ENCODE measurements around the gene SCEL. TPM values are rescaled to one million over a fixed set of nuclear protein-coding genes. Genes with fewer than 3 reads are reported as not detected.

The SCEL gene
- total and polyA plus RNA-seq, 2 experiments from 2014 or later = not detected

GRCh38 chr13:77510156-77510555 lies 25.4 kb upstream of the SCEL start:
- Histone ChIP-seq H3K79me2 (replicated peaks; ENCODE audit: insufficient read depth) (no peaks in the 10 kb centered on the region), H3F3A (replicated peaks; ENCODE audit: low read depth) (no peaks in the 10 kb centered on the region), H3K27ac (ENCODE audit: low read depth) (no peak overlapping the region), H3K27me3 (ENCODE audit: insufficient read depth) (no peaks in the 10 kb centered on the region), H3K36me3 (ENCODE audit: insufficient read depth) (no peaks in the 10 kb centered on the region), H3K4me2 (no peak overlapping the region), H3K4me1 (ENCODE audit: insufficient read depth) (no peaks in the 10 kb centered on the region), H3K9me2 (ENCODE audit: insufficient read depth) (no peaks in the 10 kb centered on the region), H2AFZ (peak overlapping the region; percentile 60; the same call in 1 of the 2 replicates), H3K4me3 (no peak overlapping the region), H4K20me1 (replicated peaks; ENCODE audit: insufficient read depth) (no peaks in the 10 kb centered on the region)
- ATAC-seq (no peak), DNase-seq (ENCODE audit: low spot score) (no peak)
- TF ChIP-seq REST (IDR thresholded peaks at IDR 0.05; ENCODE audit: unreplicated experiment) = no peak
- no peak for TF ChIP-seq ETS1 (IDR thresholded peaks at IDR 0.05)
- no peak for TF ChIP-seq ZNF462 (CRISPR knock-in tag; IDR thresholded peaks at IDR 0.05)
- no peak for TF ChIP-seq POLR2AphosphoS5 (IDR thresholded peaks at IDR 0.05; ENCODE audit: low read depth)
- no peak for TF ChIP-seq EZH2phosphoT487 (IDR thresholded peaks at IDR 0.05; ENCODE audit: unreplicated experiment)
- no peak for TF ChIP-seq CREB1 (CRISPR knock-in tag; IDR thresholded peaks at IDR 0.05; ENCODE audit: low read depth)
- no peak for TF ChIP-seq EZH2 (IDR thresholded peaks at IDR 0.05; ENCODE audit: low read depth, unreplicated experiment)
- no peak for TF ChIP-seq NANOG (IDR thresholded peaks at IDR 0.05; ENCODE audit: borderline replicate concordance)
- TF ChIP-seq ZNF114 (CRISPR knock-in tag; IDR thresholded peaks at IDR 0.05) = no peak
- no peak for TF ChIP-seq JUNB (IDR thresholded peaks at IDR 0.05; ENCODE audit: unreplicated experiment)
- TF ChIP-seq CTCF (conservative IDR thresholded peaks at IDR 0.05; ENCODE audit: low read depth in 2 of 2) = no peak
- TF ChIP-seq ZNF331 (CRISPR knock-in tag; IDR thresholded peaks at IDR 0.05; ENCODE audit: low read depth) = no peak
- no peak for TF ChIP-seq STAT1 (IDR thresholded peaks at IDR 0.05; ENCODE audit: unreplicated experiment)
- Mint-ChIP-seq H3K27me3 (ENCODE audit: insufficient read depth, low read depth, poor library complexity) (no peaks in the 10 kb centered on the region), H3K36me3 (ENCODE audit: low read depth) (no peaks in the 10 kb centered on the region), H3K4me1 (no peaks in the 10 kb centered on the region), H3K27ac (no peak overlapping the region), H3K4me3 (no peak overlapping the region), H3K9me3 (no peaks in the 10 kb centered on the region)
